ENCODE measurements around the gene THOP1.

GRCh38 chr19:2797280-2797679 lies 12.0 kb downstream of the THOP1 start:
- TF ChIP-seq CTCF (IDR thresholded peaks at IDR 0.05) (no peak), POLR2A (IDR thresholded peaks at IDR 0.05) (no peak), POLR2AphosphoS5 (IDR thresholded peaks at IDR 0.05; ENCODE audit: insufficient read depth in 1 of 2, low read depth in 1 of 2) (no peak)
